Hepatic stellate cell (primary cell): Measurements from ENCODE around the gene FBXO21.

Experiments used
- DNase-seq: peaks from one replicate; pipeline ENCODE4 v3.0.0; 2011; ENCODE audit warnings: low spot score

The FBXO21 gene

GRCh38 chr12:117162633-117163032 is 27.6 kb downstream of the FBXO21 start:
- DNase-seq: no peak

DNA sequence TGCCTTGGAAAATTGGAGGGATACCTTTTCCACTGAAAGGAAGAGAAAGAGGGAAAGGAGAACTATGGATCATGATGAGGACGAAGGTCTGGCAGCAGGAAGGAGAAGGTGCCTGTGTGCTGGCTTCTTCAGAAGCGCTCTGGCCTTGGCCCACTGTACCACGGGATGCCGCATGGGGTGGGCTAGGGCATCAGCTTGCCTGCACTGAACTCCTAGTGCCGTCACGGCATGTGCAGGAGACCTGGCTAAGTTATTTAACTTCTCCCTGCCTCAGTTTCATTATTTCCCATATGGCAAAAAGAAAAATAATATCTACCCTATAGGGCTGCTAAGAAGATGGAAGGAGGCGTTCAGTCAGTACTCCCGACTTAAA is 28.1 kb downstream of the FBXO21 start:
- DNase-seq: no peak

- no peak for DNase-seq
These were observed 28.7 kb downstream of the FBXO21 start for GRCh38 chr12:117161460-117162166.

DNA sequence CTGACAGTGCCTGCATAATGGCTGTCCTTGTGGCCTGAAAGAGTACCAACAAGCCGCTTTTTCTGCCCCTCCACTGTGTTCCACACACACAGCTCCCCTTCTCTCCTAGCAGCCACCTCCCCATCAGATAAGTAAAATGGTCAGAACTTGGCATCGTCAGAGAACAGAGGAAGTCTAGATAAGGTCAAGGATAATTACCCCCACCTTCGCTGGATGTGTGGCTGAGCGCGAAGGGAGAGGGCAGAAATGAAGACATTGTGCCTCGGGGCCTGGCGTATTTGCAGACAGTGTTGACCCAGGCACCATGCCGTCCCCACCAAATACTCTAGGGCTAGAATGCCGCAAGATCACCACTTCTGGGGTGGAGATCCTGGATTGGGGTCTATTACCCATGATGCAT is 30.6 kb downstream of the FBXO21 start:
- no peak for DNase-seq

DNA sequence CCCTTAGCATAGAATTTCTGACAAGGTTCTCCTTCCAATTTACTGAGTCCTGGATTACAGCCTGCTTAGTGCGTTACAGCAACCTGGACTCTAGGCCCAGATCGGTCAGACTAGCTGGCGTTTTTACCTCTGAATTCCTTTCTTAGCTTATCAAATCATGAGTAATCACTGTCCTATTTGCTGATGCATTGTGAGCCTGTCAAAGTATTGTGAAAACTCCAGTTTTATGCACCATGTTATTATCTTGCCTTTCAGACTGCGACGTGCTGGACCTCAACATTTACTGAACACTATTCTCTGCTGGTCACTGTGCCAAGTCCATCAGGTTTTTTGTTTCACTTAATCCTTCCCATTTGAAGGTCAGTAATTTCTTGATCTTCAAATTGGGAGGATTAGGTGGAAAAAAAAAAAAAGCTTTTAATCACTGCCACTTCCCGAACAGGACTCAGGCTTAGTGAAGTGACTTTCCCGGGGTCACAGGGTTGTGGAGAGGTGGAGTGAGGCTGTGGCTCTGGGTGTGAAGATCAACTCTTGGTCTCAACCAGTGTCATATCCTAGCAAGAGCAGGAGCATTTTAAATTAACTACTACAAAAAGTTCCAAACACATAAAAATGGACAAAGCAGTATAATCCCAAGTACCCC is 31.2 kb downstream of the FBXO21 start:
- no peak for DNase-seq

DNA sequence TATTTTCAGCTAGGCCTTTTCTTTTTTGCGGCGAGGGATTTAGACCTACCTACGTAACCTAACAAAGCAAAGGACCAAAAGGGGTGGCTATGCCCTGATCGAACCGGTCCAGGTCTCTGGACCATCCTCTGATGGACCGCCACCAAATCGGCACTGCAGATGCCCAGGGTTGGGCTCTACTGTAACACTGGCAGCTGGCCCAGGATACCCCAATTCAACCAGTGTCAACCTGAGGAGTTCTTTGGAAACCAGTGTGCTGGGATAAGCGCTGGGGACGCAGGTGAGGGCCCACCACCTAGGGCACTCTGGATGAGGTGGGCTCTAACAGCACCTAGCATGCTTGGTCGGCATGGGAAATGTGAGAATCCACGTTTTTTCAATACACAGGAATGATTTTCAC is 32.2 kb downstream of the FBXO21 start:
- DNase-seq: no peak

- no peak for DNase-seq
These were observed 34.8 kb downstream of the FBXO21 start for GRCh38 chr12:117155278-117156060.

- DNase-seq: no peak
These were observed 37.2 kb downstream of the FBXO21 start for GRCh38 chr12:117152793-117153775.

DNA sequence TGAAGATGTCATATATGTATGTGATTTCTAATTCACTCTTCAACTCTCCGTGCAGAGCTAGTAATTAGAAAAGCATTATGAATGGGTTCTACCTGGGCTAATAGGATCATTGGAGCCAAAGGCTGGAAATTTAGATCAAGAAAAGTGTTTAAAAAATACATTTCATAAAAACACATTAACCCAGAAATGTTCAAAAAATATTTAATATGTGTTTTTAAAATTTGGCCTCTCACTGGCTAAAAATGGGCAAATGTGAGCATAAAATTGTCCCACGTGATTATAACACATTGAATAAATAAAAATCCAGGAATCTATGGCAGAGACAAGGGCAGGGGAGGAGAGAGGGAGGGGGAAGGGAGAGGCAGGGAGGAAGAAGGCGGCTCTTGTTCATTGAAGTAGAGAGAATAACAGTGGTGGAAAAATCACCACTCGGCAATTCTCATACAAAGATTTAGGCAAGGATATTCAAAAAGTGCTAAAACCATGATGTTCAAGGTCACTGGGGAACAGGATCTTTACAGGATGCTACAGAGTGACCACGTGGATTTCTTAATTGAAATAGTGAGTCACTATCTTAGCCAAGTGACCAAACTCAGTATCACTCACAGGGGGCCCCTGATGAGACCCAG is 38.8 kb downstream of the FBXO21 start:
- no peak for DNase-seq

DNA sequence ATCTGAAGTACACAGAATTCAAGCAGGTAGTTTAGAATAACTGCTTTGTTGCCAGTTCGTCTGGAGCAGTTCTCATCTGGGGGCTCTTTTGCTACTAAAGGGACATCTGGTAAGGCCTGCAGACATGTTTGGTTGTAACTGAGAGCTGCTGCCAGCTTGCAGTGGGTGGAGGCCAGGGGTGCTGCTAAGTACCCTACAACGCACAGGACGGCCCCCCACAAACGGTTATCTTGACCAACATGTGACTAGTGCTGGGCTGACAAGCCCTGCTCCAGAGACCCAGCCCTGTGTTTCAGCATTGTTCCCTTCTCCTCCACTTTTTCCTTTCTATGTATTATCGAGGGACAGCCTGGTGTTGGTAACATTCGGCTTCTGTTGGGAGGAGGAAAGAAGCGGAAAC is 40.8 kb downstream of the FBXO21 start:
- DNase-seq: no peak

DNA sequence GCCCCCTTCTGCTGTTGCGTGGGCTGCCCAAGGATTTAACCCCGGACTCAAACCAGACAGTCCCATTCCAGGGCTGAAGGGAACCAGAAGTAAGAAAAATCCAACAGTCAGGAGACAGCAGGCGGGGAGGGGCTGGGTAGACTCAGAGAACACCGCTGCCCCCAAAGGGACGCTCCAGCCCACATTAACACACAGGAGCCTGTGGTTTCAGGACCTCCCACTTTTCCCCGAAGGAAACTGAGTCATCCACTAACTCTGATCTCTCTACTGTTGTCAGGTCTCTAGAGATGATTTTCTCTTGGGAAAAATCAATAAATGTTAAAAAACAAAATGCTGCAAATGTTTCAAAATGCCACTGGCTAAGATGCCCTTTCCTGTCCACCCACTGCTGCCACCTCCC is 41.6 kb downstream of the FBXO21 start:
- no peak for DNase-seq

DNA sequence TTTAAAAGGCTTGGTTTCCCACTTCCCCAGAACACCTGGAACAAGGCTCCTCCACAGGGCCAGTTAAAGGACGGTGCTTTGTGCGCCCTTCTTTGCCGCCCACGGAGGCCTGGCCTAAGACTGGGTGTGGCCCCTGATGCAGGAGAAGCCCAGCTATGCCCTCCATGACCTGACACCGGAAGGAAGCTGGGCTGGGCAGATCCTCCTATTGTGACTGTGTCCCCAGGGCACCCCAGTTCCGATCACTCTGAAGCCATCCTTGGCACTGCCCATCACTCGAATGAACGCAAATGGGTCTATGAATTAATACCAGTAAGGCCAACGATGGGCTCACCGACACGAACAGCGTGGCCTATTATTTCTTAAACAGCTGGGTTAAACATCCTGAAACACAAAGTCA is 42.6 kb downstream of the FBXO21 start:
- DNase-seq: no peak

GRCh38 chr12:117145597-117146154 is 44.6 kb downstream of the FBXO21 start:
- no peak for DNase-seq

DNA sequence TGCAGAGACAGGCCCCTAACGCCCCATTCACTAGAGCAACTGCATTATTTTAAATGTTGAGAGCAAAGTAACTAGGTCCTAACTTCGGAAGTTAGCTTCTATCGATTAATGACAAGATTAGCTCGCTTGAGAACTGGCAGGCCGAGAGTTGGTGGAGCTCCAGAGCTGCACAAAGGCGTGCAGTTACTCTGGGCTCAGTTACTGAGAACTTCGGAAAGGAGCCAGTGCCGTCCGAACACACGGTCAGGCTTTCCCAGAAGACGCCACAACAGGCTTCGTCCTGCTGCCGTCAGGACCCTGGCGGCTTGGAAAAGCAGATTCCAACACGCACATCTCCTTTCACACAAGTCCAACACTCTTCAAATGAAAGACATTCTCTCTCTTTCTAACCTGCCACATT is 45.7 kb downstream of the FBXO21 start:
- no peak for DNase-seq

GRCh38 chr12:117143008-117143532 is 47.2 kb downstream of the FBXO21 start:
- DNase-seq: no peak

- no peak for DNase-seq
These were observed 48.2 kb downstream of the FBXO21 start for GRCh38 chr12:117142094-117142493.

DNA sequence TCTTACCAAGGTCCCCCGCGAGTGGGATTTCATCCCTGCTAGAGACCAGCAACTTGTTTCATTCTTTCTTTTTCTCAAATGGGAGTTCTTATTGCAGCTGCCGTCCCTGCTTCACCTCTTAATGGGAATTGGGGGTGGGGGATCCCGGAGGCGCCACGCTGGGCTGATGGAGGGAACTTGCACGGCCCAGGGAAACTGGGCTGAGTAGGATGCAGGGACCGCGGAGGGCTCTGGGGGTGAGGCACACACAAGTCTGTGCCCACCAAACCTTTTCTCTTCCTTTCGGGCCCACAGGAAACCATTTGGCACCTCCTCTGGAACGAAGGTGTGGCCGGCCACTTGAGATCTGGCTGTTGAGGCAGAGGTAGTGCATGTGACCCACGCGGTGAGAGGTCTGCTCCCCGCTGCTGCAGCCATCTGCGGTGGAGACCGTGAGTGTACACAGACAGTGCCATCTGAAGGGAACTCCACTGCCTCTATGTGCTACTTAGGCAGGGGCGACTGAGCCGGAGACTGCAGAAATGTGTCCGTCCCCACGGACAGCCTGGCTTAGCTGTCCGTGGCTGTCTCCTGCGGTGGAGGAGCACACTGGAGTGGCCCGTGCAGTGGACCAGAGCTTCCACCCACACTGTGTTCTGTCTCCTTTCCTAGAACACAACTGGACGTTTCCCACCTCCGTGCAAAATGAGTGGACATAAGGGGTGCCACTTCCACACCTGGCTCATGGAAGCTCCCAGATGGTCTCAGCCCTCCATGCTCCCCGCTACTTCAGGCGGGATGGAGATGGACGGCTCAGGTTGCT is 49.0 kb downstream of the FBXO21 start:
- no peak for DNase-seq

DNA sequence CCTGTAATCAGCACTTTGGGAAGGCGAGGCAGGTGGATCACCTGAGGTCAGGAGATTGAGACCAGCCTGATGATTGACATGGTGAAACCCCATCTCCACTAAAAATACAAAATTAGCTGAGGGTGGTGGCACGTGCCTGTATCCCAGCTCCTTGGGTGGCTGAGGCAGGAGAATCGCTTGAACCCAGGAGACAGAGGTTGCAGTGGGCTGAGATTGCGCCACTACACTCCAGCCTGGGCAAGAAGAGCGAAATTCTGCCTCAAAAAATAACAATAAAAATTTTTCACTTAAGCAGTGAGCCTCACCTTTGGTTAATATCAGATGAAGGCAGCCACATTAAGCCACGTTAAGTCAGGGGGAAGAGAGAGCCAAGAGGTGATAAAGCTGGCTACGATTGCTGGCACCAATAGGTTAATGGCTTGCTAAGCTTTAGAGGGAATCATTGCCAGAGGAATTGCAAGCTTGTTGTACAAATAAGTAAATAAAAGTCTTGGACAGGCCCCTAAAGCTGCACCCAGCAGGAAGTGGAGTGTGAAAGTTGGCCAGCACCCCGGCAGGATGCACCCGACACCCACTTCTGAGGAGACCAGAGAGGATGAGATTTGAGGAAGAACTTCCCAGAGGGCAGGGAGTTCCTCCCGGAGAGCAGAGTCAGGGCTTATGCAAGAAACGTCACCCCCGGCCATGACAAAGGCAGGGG is 49.7 kb downstream of the FBXO21 start:
- no peak for DNase-seq

GRCh38 chr12:117139025-117139717 is 51.1 kb downstream of the FBXO21 start:
- no peak for DNase-seq
